VCaP (cell line): ENCODE measurements around the gene C19orf81.
"Not testable (repeated sequence)": the region's sequence is repeated elsewhere in the genome, so short reads cannot be mapped to it uniquely, and the experiment has no call there.

ENCODE experiments used
- H3K27ac ChIP-seq: fragments of 450-650 bp; 2 replicates; pipeline ENCODE4 v1.5.1; 2017
- TF ChIP-seq, protein P1 (sequence below): fragments of 450-650 bp; conservative IDR thresholded peaks from 2 replicates; pipeline ENCODE4 v1.5.1; 2017; ENCODE audit warnings: mild to moderate bottlenecking, moderate library complexity

The C19orf81 gene

GRCh38 chr19:50649433-50650391 is at the start of gene C19orf81:
C19orf81 (plus strand) TSS chr19:50649445; CDS start chr19:50649445, 0 bp downstream.
- no peak within 1 kb of the TSS for H3K27ac ChIP-seq
- TF ChIP-seq, protein P1, sequence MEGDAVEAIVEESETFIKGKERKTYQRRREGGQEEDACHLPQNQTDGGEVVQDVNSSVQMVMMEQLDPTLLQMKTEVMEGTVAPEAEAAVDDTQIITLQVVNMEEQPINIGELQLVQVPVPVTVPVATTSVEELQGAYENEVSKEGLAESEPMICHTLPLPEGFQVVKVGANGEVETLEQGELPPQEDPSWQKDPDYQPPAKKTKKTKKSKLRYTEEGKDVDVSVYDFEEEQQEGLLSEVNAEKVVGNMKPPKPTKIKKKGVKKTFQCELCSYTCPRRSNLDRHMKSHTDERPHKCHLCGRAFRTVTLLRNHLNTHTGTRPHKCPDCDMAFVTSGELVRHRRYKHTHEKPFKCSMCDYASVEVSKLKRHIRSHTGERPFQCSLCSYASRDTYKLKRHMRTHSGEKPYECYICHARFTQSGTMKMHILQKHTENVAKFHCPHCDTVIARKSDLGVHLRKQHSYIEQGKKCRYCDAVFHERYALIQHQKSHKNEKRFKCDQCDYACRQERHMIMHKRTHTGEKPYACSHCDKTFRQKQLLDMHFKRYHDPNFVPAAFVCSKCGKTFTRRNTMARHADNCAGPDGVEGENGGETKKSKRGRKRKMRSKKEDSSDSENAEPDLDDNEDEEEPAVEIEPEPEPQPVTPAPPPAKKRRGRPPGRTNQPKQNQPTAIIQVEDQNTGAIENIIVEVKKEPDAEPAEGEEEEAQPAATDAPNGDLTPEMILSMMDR, result no peak

DNA sequence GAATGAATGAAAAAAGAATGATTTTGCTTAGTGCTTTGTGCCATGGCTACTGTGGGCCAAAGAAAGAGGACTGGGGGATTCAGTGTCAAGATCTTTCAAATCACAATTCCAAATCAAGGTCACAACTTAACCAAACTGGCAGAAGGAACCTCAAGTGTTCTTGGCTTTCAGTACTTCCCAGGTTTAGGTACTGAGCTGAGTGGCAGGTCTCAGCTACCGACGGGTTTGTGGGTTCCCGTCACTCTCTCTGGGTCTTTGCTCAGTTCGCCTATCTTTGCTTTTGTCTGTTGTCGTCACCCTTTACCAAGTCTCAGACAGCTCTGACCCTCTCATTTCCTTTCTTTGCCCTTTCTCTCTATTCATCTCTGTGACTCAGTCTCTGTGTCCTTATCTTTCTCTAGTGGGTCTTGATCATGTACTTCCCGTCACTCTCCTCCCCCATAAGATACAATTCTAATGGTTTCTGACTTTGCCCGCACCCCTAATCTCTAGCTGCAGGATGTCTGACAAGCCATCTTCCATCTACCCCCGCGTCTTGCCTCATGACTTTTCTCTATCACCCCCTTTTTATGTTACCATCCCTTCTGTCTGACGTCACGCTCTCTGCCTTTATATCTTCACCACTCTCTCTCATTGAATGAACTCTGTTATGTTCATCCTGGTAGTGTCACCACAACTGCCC is 47.7 kb upstream of the C19orf81 start:
- TF ChIP-seq, protein P1, result no peak

GRCh38 chr19:50602089-50602422 is 47.2 kb upstream of the C19orf81 start:
- TF ChIP-seq, protein P1, result no peak
- H3K27ac ChIP-seq, result no peak overlapping the region

More for the DNA sequence above, 47.7 kb upstream of the C19orf81 start:
- no peak overlapping the region for H3K27ac ChIP-seq

- TF ChIP-seq, protein P1, result no peak
- no peak overlapping the region for H3K27ac ChIP-seq
Observed at GRCh38 chr19:50602496-50602895, 46.7 kb upstream of the C19orf81 start.

GRCh38 chr19:50602935-50603334 is 46.3 kb upstream of the C19orf81 start:
- no peak overlapping the region for H3K27ac ChIP-seq
- TF ChIP-seq, protein P1, result no peak

- TF ChIP-seq, protein P1, result peak; percentile 65
- not testable (repeated sequence) for H3K27ac ChIP-seq
Observed at GRCh38 chr19:50604264-50605073, 44.8 kb upstream of the C19orf81 start.

GRCh38 chr19:50606059-50606836 is 43.0 kb upstream of the C19orf81 start:
- not testable (repeated sequence) for H3K27ac ChIP-seq
